Left lung (tissue), 10 donors: Measurements from ENCODE around the gene SUSD1. TPM values are rescaled to one million over a fixed set of nuclear protein-coding genes. Genes with fewer than 3 reads are reported as not detected.

ENCODE experiments used
- ATAC-seq: fragments of 200-7000 bp; cut with Tn5 transposase; one replicate; pipeline ENCODE4 v1.9.1; 2020; ENCODE audit warnings: moderate library complexity
- DNase-seq, 4 donors: peaks; one replicate each; pipeline ENCODE4 v3.0.0-alpha.2; 2013 to 2020
- H3K27ac ChIP-seq, 2 donors: fragments of 200-600 bp; sonication (generic) in 1 of 2; one replicate each; pipeline versions ENCODE4 v1.5.0 to v1.8.0; 2020 to 2021
- H3K27me3 ChIP-seq, 2 donors: fragments of 200-600 bp; sonication (generic) in 1 of 2; one replicate each; pipeline versions ENCODE4 v1.5.0 to v1.8.0; 2020 to 2021
- H3K36me3 ChIP-seq, 2 donors: fragments of 200-600 bp; sonication (generic) in 1 of 2; one replicate each; pipeline versions ENCODE4 v1.5.0 to v1.8.0; 2020 to 2021
- H3K4me1 ChIP-seq, 2 donors: fragments of 200-600 bp; one replicate each; pipeline ENCODE4 v1.8.0; 2021
- H3K4me3 ChIP-seq, 2 donors: fragments of 200-600 bp; sonication (generic) in 1 of 2; one replicate each; pipeline versions ENCODE4 v1.5.0 to v1.8.0; 2020 to 2021; ENCODE audit warnings: mild to moderate bottlenecking in 1 of 2
- H3K9me3 ChIP-seq, 2 donors: fragments of 200-600 bp; sonication (generic) in 1 of 2; one replicate each; pipeline versions ENCODE4 v1.5.0 to v1.8.0; 2020 to 2021
- intact Hi-C, 2 donors: fragments of 100-400 bp; cut with DNase I; formaldehyde crosslinking; loops; one replicate each; pipeline versions ENCODE4 v1.11.2 to v1.14.2; 2022
- polyA plus RNA-seq, 6 donors: library from polyadenylated mRNA; unstranded; fragments of 120-200 nt; gene quantifications; one replicate each; pipeline ENCODE4 v1.2.1, GENCODE V29; 2013; ENCODE audit not compliant: insufficient read length in 6 of 6
- total RNA-seq, 2 donors: library from RNA; stranded (reverse); fragmentation: NEBNext Ultra II Directional; extraction: Animal tissue kit (Norgen Biotek cat#: 25700); gene quantifications; one replicate each; pipeline ENCODE4 v1.2.1, GENCODE V29; 2021
- TF ChIP-seq, protein P1 (sequence below), 2 donors: fragments of 200-600 bp; sonication (generic) in 1 of 2; IDR thresholded peaks; one replicate each; pipeline versions ENCODE4 v1.5.0 to v1.8.0; 2021; ENCODE audit warnings: antibody characterized with exemption in 2 of 2
- donor health status: DM: no; HTN: yes; CAD: no.
- donor health status: DM: no; HTN: no; CAD: no.

The SUSD1 gene
- total and polyA plus RNA-seq, 8 donors: 26.7 to 41.8 (median 32.8) TPM

GRCh38 chr9:112035166-112035826, 139.8 kb downstream of the SUSD1 start:
- peaks cover 0 to 20% of the 10 kb centered on the region in 2 donors for H3K36me3 ChIP-seq
- no peak for ATAC-seq
- TF ChIP-seq, protein P1, sequence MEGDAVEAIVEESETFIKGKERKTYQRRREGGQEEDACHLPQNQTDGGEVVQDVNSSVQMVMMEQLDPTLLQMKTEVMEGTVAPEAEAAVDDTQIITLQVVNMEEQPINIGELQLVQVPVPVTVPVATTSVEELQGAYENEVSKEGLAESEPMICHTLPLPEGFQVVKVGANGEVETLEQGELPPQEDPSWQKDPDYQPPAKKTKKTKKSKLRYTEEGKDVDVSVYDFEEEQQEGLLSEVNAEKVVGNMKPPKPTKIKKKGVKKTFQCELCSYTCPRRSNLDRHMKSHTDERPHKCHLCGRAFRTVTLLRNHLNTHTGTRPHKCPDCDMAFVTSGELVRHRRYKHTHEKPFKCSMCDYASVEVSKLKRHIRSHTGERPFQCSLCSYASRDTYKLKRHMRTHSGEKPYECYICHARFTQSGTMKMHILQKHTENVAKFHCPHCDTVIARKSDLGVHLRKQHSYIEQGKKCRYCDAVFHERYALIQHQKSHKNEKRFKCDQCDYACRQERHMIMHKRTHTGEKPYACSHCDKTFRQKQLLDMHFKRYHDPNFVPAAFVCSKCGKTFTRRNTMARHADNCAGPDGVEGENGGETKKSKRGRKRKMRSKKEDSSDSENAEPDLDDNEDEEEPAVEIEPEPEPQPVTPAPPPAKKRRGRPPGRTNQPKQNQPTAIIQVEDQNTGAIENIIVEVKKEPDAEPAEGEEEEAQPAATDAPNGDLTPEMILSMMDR (IDR thresholded peaks at IDR 0.05): no peak

GRCh38 chr9:112034216-112034611, 140.9 kb downstream of the SUSD1 start:
- H3K27ac ChIP-seq: no peak overlapping the region
- no peak overlapping the region for H3K4me3 ChIP-seq
- ATAC-seq (no peak), DNase-seq (no peak)
- peaks cover 8 to 37% of the 10 kb centered on the region in 2 donors for H3K4me1 ChIP-seq
- intact Hi-C loops: no loop called here
- H3K36me3 ChIP-seq: peaks cover 0 to 9% of the 10 kb centered on the region in 2 donors
- H3K9me3 ChIP-seq: no peaks in the 10 kb centered on the region
- no peaks in the 10 kb centered on the region for H3K27me3 ChIP-seq
- TF ChIP-seq, protein P1 (IDR thresholded peaks at IDR 0.05): no peak

More at GRCh38 chr9:112035166-112035826, 139.8 kb downstream of the SUSD1 start:
- intact Hi-C loops: no loop called here
- Histone ChIP-seq H3K4me1 (peaks cover 8 to 26% of the 10 kb centered on the region in 2 donors), H3K9me3 (no peaks in the 10 kb centered on the region), H3K27me3 (no peaks in the 10 kb centered on the region), H3K27ac (no peak overlapping the region), H3K4me3 (no peak overlapping the region)
- DNase-seq: no peak

GRCh38 chr9:112033237-112034215, 141.6 kb downstream of the SUSD1 start:
- H3K9me3 ChIP-seq: no peaks in the 10 kb centered on the region
- H3K27ac ChIP-seq: peak overlapping the region; percentile 3 to 42
- no peak overlapping the region for H3K4me3 ChIP-seq
- TF ChIP-seq, protein P1 (IDR thresholded peaks at IDR 0.05): no peak
- intact Hi-C loops: no loop called here
- H3K27me3 ChIP-seq: no peaks in the 10 kb centered on the region
- H3K4me1 ChIP-seq: peaks cover 8 to 44% of the 10 kb centered on the region in 2 donors
- ATAC-seq (peak; percentile 30), DNase-seq (no peak)
- peaks cover 0 to 5% of the 10 kb centered on the region in 2 donors for H3K36me3 ChIP-seq

DNA sequence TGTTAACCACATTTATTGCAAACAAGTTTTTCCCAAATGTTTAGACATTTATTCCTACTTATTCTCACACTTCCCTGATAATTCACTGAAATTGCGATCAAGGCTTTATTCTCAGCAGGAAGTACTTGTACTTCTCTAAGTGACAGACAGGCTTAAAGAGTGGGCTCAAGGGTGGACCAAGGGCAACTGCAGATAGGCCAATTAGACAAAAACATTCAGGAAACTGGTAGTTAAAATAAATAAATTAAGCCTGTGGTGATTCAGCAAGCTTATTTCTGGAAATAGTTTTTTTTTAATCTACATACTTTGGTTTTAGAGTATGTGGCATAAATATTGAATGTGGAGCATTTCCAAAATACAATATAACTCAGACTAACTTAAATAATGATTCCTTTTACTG, 142.4 kb downstream of the SUSD1 start:
- Histone ChIP-seq H3K4me1 (peaks cover 8 to 44% of the 10 kb centered on the region in 2 donors), H3K36me3 (peaks cover 0 to 1% of the 10 kb centered on the region in 2 donors), H3K4me3 (no peak overlapping the region), H3K27me3 (no peaks in the 10 kb centered on the region), H3K27ac (peak overlapping the region; percentile 14 to 42), H3K9me3 (no peaks in the 10 kb centered on the region)
- TF ChIP-seq, protein P1 (IDR thresholded peaks at IDR 0.05): no peak
- DNase-seq (no peak), ATAC-seq (peak; percentile 13)
- intact Hi-C loops: no loop called here

DNA sequence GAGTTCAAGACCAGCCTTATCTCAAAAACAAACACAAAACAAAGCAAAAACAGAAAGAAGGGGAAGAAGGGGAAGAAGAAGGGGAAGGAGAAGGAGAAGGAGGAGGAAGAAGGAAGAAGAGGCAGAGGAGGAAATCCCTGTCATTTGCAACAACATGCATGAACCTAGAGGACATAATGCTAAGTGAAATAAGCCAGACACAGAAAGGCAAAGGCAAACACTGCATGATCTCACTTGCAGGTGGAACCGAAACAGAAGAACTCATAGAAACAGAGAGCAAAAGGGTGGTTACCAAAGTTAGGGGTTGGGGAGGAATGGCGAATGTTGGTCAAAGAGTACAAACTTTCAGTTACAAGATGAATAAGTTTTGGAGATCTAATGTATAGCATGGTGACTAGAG, 143.1 kb downstream of the SUSD1 start:
- Histone ChIP-seq H3K9me3 (no peaks in the 10 kb centered on the region), H3K36me3 (no peaks in the 10 kb centered on the region), H3K27ac (peak overlapping the region in 1 of 2 donors; percentile 14), H3K27me3 (no peaks in the 10 kb centered on the region), H3K4me3 (no peak overlapping the region), H3K4me1 (peaks cover 8 to 44% of the 10 kb centered on the region in 2 donors)
- ATAC-seq: no peak
- TF ChIP-seq, protein P1 (IDR thresholded peaks at IDR 0.05): no peak
- intact Hi-C loops: no loop called here
- DNase-seq: no peak
